Fibroblast of mammary gland (primary cell): ENCODE measurements around the gene TSPYL1.

Source experiments
- DNase-seq: peaks from one replicate; pipeline ENCODE4 v3.0.0-alpha.2; 2010; ENCODE audit warnings: low read depth
- H3K4me3 ChIP-seq: 2 replicates; pipeline ENCODE4 v1.5.1; 2011; ENCODE audit warnings: low read depth, mild to moderate bottlenecking, low read length, moderate library complexity; ENCODE audit not compliant: control insufficient read depth
- TF ChIP-seq, protein P1 (sequence below): conservative IDR thresholded peaks from 2 replicates; pipeline ENCODE4 v1.5.1; 2011; ENCODE audit warnings: low read depth, low read length, inconsistent platforms; ENCODE audit not compliant: control insufficient read depth, insufficient read depth

The TSPYL1 gene

DNA sequence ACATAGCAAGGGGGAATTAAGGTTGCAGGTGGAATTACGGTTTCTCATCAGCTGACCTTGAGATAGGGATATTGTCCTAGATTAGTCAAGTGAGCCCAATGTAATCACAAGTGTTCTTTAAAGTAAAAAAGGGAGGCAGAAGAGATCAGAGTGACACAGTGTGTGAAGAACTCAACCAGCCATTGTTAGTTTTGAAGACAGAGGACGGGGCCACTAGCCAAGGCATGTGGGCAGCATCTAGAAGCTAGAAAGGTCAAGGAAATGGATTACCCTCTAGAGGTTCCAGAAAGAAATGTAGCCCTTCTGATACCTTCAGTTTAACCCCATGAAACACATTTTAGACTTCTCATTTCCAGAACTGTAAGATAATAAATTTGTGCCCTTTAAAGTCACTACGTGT is 18.5 kb upstream of the TSPYL1 start:
- no peak for DNase-seq
- TF ChIP-seq, protein P1, sequence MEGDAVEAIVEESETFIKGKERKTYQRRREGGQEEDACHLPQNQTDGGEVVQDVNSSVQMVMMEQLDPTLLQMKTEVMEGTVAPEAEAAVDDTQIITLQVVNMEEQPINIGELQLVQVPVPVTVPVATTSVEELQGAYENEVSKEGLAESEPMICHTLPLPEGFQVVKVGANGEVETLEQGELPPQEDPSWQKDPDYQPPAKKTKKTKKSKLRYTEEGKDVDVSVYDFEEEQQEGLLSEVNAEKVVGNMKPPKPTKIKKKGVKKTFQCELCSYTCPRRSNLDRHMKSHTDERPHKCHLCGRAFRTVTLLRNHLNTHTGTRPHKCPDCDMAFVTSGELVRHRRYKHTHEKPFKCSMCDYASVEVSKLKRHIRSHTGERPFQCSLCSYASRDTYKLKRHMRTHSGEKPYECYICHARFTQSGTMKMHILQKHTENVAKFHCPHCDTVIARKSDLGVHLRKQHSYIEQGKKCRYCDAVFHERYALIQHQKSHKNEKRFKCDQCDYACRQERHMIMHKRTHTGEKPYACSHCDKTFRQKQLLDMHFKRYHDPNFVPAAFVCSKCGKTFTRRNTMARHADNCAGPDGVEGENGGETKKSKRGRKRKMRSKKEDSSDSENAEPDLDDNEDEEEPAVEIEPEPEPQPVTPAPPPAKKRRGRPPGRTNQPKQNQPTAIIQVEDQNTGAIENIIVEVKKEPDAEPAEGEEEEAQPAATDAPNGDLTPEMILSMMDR, result no peak
- H3K4me3 ChIP-seq, result no peak overlapping the region

DNA sequence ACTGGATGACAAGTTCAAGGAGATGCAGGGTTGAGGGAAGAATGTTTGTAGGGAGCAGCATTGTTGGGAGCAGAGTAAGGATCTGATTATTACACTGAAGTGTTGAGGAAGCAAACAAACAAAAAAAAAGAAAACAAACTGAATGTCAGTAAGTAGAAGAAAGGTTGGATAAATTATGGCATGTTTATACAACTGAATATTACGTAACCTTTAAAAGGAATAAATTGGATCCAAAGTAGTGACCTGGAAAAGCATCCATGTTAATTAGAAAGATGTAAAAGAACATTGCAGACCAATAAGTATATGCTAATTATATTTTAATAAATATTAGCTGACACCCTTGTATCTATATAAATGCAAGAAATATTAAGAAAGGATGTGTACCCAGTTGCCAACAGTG is 12.8 kb upstream of the TSPYL1 start:
- TF ChIP-seq, protein P1, result no peak
- no peak for DNase-seq
- H3K4me3 ChIP-seq, result no peak overlapping the region

DNA sequence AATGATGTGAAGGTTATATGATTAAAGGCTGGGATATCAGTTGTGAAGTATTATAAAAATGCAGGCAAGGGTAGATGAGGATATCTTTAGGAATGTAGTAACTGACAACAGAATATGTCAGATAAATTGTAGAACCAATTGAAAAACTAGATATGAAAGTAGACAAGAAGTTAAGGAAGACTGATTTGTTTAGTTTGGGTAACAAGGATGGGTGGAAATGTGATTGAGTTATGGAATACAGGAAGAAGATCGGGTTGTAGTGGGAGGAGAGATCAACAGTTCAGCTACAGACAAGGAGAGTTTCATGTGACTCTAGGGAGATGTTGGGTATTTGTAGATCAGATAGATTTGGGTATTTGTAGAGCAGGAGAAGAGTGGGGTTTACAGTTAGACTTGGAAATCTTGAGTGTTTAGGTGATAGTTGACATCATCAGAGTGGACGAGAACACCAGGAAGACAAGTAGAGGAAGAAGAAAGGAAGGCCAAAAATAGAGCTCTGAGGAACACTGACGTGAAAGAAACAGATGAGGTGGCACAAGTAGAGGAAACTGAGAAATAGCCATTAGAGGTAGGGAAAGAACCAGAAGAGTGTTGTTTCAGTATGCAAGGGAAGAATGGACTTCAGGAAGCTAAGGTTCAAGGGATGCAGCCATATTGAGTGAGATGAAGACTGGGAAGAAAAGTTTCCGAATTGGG is 12.1 kb upstream of the TSPYL1 start:
- no peak overlapping the region for H3K4me3 ChIP-seq
- DNase-seq, result no peak
- TF ChIP-seq, protein P1, result no peak

DNA sequence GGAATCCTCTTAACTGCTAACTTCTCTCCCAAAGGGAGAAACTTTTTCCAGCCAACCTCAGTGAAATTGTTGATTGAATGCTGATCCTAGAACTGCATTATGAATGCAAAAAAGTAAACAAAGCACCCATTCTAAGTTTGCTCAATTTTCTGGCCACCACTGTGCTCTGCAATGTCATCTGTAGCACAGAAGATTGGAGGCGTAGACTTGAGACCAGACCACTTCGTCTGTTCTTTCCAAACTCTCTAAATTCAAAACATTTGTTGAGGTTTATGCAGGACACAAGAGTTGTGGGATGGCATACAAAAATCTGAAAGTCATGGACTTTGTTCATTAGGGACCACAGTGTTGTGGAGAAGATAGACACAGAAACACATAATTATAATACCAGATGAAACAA is 11.1 kb upstream of the TSPYL1 start:
- TF ChIP-seq, protein P1, result no peak
- DNase-seq, result no peak
- H3K4me3 ChIP-seq, result no peak overlapping the region

DNA sequence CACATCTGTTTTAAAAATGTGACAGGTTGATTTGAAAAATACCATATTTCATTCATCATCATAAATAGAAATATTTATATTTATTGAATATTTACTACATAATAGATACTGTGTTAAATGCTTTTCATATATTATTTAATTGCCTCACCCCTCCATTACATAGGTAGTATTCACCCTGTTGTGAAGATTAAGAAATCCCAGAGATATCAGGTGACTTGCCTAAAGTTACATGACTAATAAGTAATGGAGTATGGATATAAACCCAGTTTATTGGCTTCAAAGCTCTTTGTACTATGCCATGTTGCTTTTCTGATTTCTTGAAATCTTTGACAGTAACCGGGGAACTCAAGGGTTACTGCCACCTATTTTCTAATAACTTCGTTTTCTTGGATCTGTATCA is 10.1 kb upstream of the TSPYL1 start:
- H3K4me3 ChIP-seq, result no peak overlapping the region
- TF ChIP-seq, protein P1, result no peak
- DNase-seq, result no peak

DNA sequence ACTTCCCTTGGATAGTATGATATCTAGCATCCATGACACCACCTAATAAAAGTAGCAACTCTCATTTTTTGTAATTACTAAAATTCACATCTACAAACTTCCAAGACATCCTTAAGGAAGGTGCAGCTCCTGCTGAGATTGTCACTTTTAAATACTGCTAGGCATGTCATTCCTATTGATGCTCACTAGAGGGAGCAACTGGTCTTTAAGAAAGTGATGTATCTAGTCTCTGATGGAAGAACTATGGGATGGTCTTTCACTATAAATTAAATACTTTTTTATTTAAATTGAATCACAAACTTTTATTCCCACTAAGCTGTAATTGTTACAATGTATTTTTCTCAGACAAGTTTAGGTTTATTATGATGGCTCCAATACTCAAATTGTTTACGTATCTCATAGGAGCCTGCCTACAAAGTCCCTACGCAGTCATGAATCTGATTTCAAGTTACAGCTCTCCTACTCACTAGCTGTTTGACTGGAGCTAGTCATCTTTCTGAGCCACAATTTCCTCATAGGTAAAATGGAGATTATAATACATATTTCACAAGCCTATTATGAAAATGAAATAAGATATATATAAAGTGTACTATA is 8.1 kb upstream of the TSPYL1 start:
- peak; percentile 73 for DNase-seq

More for the DNA sequence above, 8.1 kb upstream of the TSPYL1 start:
- TF ChIP-seq, protein P1, result peak; percentile 89
- H3K4me3 ChIP-seq, result no peak overlapping the region
